HepG2 (cell line): Measurements from ENCODE around the gene SLC18A3. TPM values are rescaled to one million over a fixed set of nuclear protein-coding genes. Genes with fewer than 3 reads are reported as not detected.

ENCODE experiments used
- AHDC1 ChIP-seq: sonication (generic); formaldehyde crosslinking; IDR thresholded peaks from 2 replicates; pipeline ENCODE4 v1.5.1; 2020; ENCODE audit warnings: mild to moderate bottlenecking, missing genetic modification reagents, borderline replicate concordance
- CREM ChIP-seq, 2 experiments: sonication (generic) in 1 of 2; formaldehyde crosslinking in 1 of 2; IDR thresholded peaks; 2 replicates each; pipeline versions ENCODE4 v1.4.0 to v1.6.1; 2016 to 2020; ENCODE audit warnings: antibody characterized with exemption in 1 of 2, mild to moderate bottlenecking in 1 of 2, missing genetic modification reagents in 1 of 2
- ELF3 ChIP-seq: IDR thresholded peaks from 2 replicates; pipeline ENCODE4 v1.6.1; 2016; ENCODE audit warnings: missing genetic modification reagents, missing compliant biosample characterization
- GZF1 ChIP-seq: sonication (generic); formaldehyde crosslinking; IDR thresholded peaks from 2 replicates; pipeline ENCODE4 v1.5.1; 2020; ENCODE audit warnings: mild to moderate bottlenecking, missing genetic modification reagents
- HOXA7 ChIP-seq: sonication (generic); formaldehyde crosslinking; IDR thresholded peaks from 2 replicates; pipeline ENCODE4 v1.8.1; 2022; ENCODE audit warnings: mild to moderate bottlenecking, missing genetic modification reagents, moderate library complexity
- KLF6 ChIP-seq: IDR thresholded peaks from 2 replicates; pipeline ENCODE4 v1.8.0; 2016; ENCODE audit warnings: missing biosample characterization, missing genetic modification reagents
- MXI1 ChIP-seq: IDR thresholded peaks from 3 replicates; pipeline ENCODE4 v1.6.1; 2012; ENCODE audit warnings: low read depth, low read length, inconsistent platforms, borderline replicate concordance
- NFATC3 ChIP-seq: sonication (generic); formaldehyde crosslinking; IDR thresholded peaks from 2 replicates; pipeline ENCODE4 v1.5.1; 2020; ENCODE audit warnings: mild to moderate bottlenecking, missing genetic modification reagents
- POGK ChIP-seq: sonication (generic); formaldehyde crosslinking; conservative IDR thresholded peaks from 2 replicates; pipeline ENCODE4 v1.8.0; 2022; ENCODE audit warnings: mild to moderate bottlenecking, moderate library complexity, missing genetic modification reagents
- SOX13 ChIP-seq, 3 experiments: fragments of 450-650 bp in 1 of 3; sonication (generic) in 1 of 3; formaldehyde crosslinking in 1 of 3; IDR thresholded peaks in 2 of 3; conservative IDR thresholded peaks in 1 of 3; 2 replicates each; pipeline versions ENCODE4 v1.5.0 to v1.6.1; 2016 to 2020; ENCODE audit warnings: antibody characterized with exemption in 1 of 3, mild to moderate bottlenecking in 1 of 3, missing compliant biosample characterization in 1 of 3, missing genetic modification reagents in 1 of 3, moderate library complexity in 1 of 3
- SP4 ChIP-seq: sonication (generic); formaldehyde crosslinking; IDR thresholded peaks from 2 replicates; pipeline ENCODE4 v1.8.1; 2023; ENCODE audit warnings: mild to moderate bottlenecking, missing genetic modification reagents
- TFDP2 ChIP-seq: sonication (generic); formaldehyde crosslinking; IDR thresholded peaks from 2 replicates; pipeline ENCODE4 v1.4.0; 2020; ENCODE audit warnings: missing genetic modification reagents
- YEATS4 ChIP-seq: sonication (generic); formaldehyde crosslinking; IDR thresholded peaks from 2 replicates; pipeline ENCODE4 v1.4.0; 2020; ENCODE audit warnings: missing genetic modification reagents, borderline replicate concordance
- ZBTB46 ChIP-seq: sonication (generic); formaldehyde crosslinking; IDR thresholded peaks from 2 replicates; pipeline ENCODE4 v1.4.0; 2020; ENCODE audit warnings: mild to moderate bottlenecking, missing genetic modification reagents, borderline replicate concordance
- ZNF256 ChIP-seq: sonication (generic); formaldehyde crosslinking; conservative IDR thresholded peaks from 2 replicates; pipeline ENCODE4 v1.4.0; 2020; ENCODE audit warnings: missing genetic modification reagents
- ZNF468 ChIP-seq: sonication (generic); formaldehyde crosslinking; IDR thresholded peaks from 2 replicates; pipeline ENCODE4 v1.8.0; 2022; ENCODE audit warnings: mild to moderate bottlenecking, moderate library complexity, missing genetic modification reagents
- ZNF569 ChIP-seq: sonication (generic); formaldehyde crosslinking; IDR thresholded peaks from 2 replicates; pipeline ENCODE4 v1.5.0; 2020; ENCODE audit warnings: mild to moderate bottlenecking, missing genetic modification reagents, moderate library complexity, borderline replicate concordance
- ZNF572 ChIP-seq: sonication (generic); formaldehyde crosslinking; IDR thresholded peaks from 2 replicates; pipeline ENCODE4 v1.5.1; 2020; ENCODE audit warnings: mild to moderate bottlenecking, missing genetic modification reagents
- ZNF777 ChIP-seq: sonication (generic); formaldehyde crosslinking; IDR thresholded peaks from 2 replicates; pipeline ENCODE4 v1.4.0; 2020; ENCODE audit warnings: missing genetic modification reagents
- polyA plus RNA-seq, 8 experiments: library from polyadenylated mRNA; depleted of rRNA in 3 of 8; stranded (reverse) in 7 of 8; unstranded in 1 of 8; fragments of >200 nt; fragmentation: Illumina TruSeq in 4 of 8; extraction: Trizol in 4 of 8; gene quantifications; 2 replicates each; pipeline versions ENCODE4 v1.2.1 to v1.2.3, GENCODE V29; 2011 to 2016; ENCODE audit warnings: low read depth in 4 of 8, missing spikeins in 1 of 8, mixed read lengths in 1 of 8; ENCODE audit not compliant: insufficient read depth in 1 of 8
- total RNA-seq, 5 experiments: library from RNA; depleted of rRNA; stranded (reverse); fragments of >200 nt; fragmentation: Illumina TruSeq; extraction: Trizol; gene quantifications; 2 replicates each; pipeline ENCODE4 v1.2.3, GENCODE V29; 2016; ENCODE audit warnings: low read depth in 1 of 5

The SLC18A3 gene
- total and polyA plus RNA-seq, 2 of the 13 experiments (the other 11 are each of a cell fraction or from before 2014, with no cell fraction given): not detected

GRCh38 chr10:49606981-49607535, 3.1 kb upstream of the SLC18A3 start (continued):
- TF ChIP-seq YEATS4 (CRISPR knock-in tag) (no peak), ZNF256 (CRISPR knock-in tag) (peak; percentile 86; the same call in 1 of the 2 replicates), MXI1 (no peak), SP4 (CRISPR knock-in tag) (0 out of 2 replicates have a peak, but pooled peaks have one; percentile 29), ZNF777 (CRISPR knock-in tag) (peak; percentile 40; the same call in 1 of the 2 replicates), ELF3 (CRISPR knock-in tag) (peak; percentile 47; the same call in 1 of the 2 replicates), ZNF572 (CRISPR knock-in tag) (no peak), POGK (no peak), NFATC3 (CRISPR knock-in tag) (no peak), CREM (IDR thresholded peaks at IDR 0.05) (no peak), CREM (CRISPR knock-in tag; IDR thresholded peaks at IDR 0.05) (no peak), ZBTB46 (CRISPR knock-in tag) (no peak), SOX13 (IDR thresholded peaks at IDR 0.05) (no peak), SOX13 (CRISPR knock-in tag; conservative IDR thresholded peaks at IDR 0.05 in 1 of 2, IDR thresholded peaks at IDR 0.05 in 1 of 2) (peak in 1 of 2 experiments; percentile 51; a peak in 1 of 4 replicates), KLF6 (CRISPR knock-in tag) (peak; percentile 98), ZNF569 (CRISPR knock-in tag) (no peak), TFDP2 (0 out of 2 replicates have a peak, but pooled peaks have one; percentile 20), ZNF468 (CRISPR knock-in tag) (no peak), AHDC1 (CRISPR knock-in tag) (no peak), HOXA7 (no peak), GZF1 (CRISPR knock-in tag) (no peak)
